ENCODE measurements around the gene TRIM6.

The TRIM6 gene

GRCh38 chr11:5605849-5606248 is 9.4 kb downstream of the TRIM6 start:
- no peaks in the 10 kb centered on the region for H3K27me3 ChIP-seq
- peaks cover 0 to 2% (median 0%) of the 10 kb centered on the region in 4 donors for H3K4me1 ChIP-seq
- H3K36me3 ChIP-seq: peaks cover 0 to 27% (median 4%) of the 10 kb centered on the region in 3 donors
- no peaks in the 10 kb centered on the region for H3K9me3 ChIP-seq
- H3K27ac ChIP-seq: no peak overlapping the region
- no peak overlapping the region for H3K4me3 ChIP-seq
- no peak for DNase-seq
- intact Hi-C loops (cut with DNase I; ENCODE audit: low total_unique reads): loop anchor here (10.0 kb wide), 1 partner anchor 79 kb away; the partner anchor contains the start of genes TRIM22 and TRIM5
- no peak for TF ChIP-seq CTCF (IDR thresholded peaks at IDR 0.05)

- intact Hi-C loops (cut with DNase I; ENCODE audit: low total_unique reads): loop anchor here (10.0 kb wide), 1 partner anchor 76 kb away; the partner anchor contains the start of genes TRIM22 and TRIM5
- no peak for DNase-seq
- Histone ChIP-seq H3K9me3 (no peaks in the 10 kb centered on the region), H3K36me3 (peaks cover 0 to 27% (median 4%) of the 10 kb centered on the region in 3 donors), H3K27ac (no peak overlapping the region), H3K4me3 (no peak overlapping the region), H3K27me3 (no peaks in the 10 kb centered on the region), H3K4me1 (no peaks in the 10 kb centered on the region)
- TF ChIP-seq CTCF (IDR thresholded peaks at IDR 0.05): no peak
These were observed 12.4 kb downstream of the TRIM6 start for GRCh38 chr11:5608808-5609207.

- peaks cover 0 to 18% (median 0%) of the 10 kb centered on the region in 3 donors for H3K36me3 ChIP-seq
- no peaks in the 10 kb centered on the region for H3K27me3 ChIP-seq
- intact Hi-C loops (cut with DNase I; ENCODE audit: low total_unique reads): no loop called here
- DNase-seq: no peak
- H3K4me1 ChIP-seq: no peaks in the 10 kb centered on the region
- H3K9me3 ChIP-seq: no peaks in the 10 kb centered on the region
- H3K27ac ChIP-seq: no peak overlapping the region
- no peak for TF ChIP-seq CTCF (IDR thresholded peaks at IDR 0.05)
- H3K4me3 ChIP-seq: no peak overlapping the region
These were observed 14.0 kb downstream of the TRIM6 start for GRCh38 chr11:5610446-5610845.

GRCh38 chr11:5611627-5612026 is 15.2 kb downstream of the TRIM6 start:
- H3K36me3 ChIP-seq: peaks cover 0 to 14% (median 0%) of the 10 kb centered on the region in 3 donors
- intact Hi-C loops (cut with DNase I; ENCODE audit: low total_unique reads): no loop called here
- H3K27me3 ChIP-seq: no peaks in the 10 kb centered on the region
- no peak for TF ChIP-seq CTCF (IDR thresholded peaks at IDR 0.05)
- no peak overlapping the region for H3K4me3 ChIP-seq
- no peaks in the 10 kb centered on the region for H3K9me3 ChIP-seq
- H3K4me1 ChIP-seq: no peaks in the 10 kb centered on the region
- no peak overlapping the region for H3K27ac ChIP-seq
- no peak for DNase-seq

- intact Hi-C loops (cut with DNase I; ENCODE audit: low total_unique reads): no loop called here
- H3K4me1 ChIP-seq: peaks cover 0 to 21% (median 10%) of the 10 kb centered on the region in 4 donors
- no peaks in the 10 kb centered on the region for H3K27me3 ChIP-seq
- no peak overlapping the region for H3K4me3 ChIP-seq
- no peaks in the 10 kb centered on the region for H3K9me3 ChIP-seq
- H3K27ac ChIP-seq: no peak overlapping the region
- H3K36me3 ChIP-seq: no peaks in the 10 kb centered on the region
- DNase-seq: no peak
- TF ChIP-seq CTCF (IDR thresholded peaks at IDR 0.05): no peak
These were observed 22.4 kb downstream of the TRIM6 start for GRCh38 chr11:5618807-5619206.

Measured in tibial artery (tissue), 4 donors.